Colon (tissue), 2 donors: Measurements from ENCODE around the gene DPH3.

ENCODE experiments used
- FAIRE-seq: peaks from 2 replicates; lab custom pipeline; 2012; peaks lifted over from hg19 to GRCh38; lab: Jason Lieb, UNC
- donor health status: control.
- donor health status: control.

Gene DPH3

GRCh38 chr3:16233806-16234205 is 30.9 kb downstream of the DPH3 start:
- FAIRE-seq: no peak

GRCh38 chr3:16231983-16232382 is 32.8 kb downstream of the DPH3 start:
- FAIRE-seq: no peak

GRCh38 chr3:16229681-16230080 is 35.1 kb downstream of the DPH3 start:
- no peak for FAIRE-seq

GRCh38 chr3:16227566-16227965 is 37.2 kb downstream of the DPH3 start:
- FAIRE-seq: no peak

GRCh38 chr3:16224325-16224724 is 40.4 kb downstream of the DPH3 start:
- FAIRE-seq: no peak

- FAIRE-seq: no peak
Measured at GRCh38 chr3:16222547-16222946, 42.2 kb downstream of the DPH3 start.

GRCh38 chr3:16221990-16222389 is 42.8 kb downstream of the DPH3 start:
- no peak for FAIRE-seq

GRCh38 chr3:16219777-16220176 is 45.0 kb downstream of the DPH3 start:
- FAIRE-seq: no peak

GRCh38 chr3:16216373-16216935 is 48.3 kb downstream of the DPH3 start:
- no peak for FAIRE-seq

- FAIRE-seq: no peak
Measured at GRCh38 chr3:16214366-16214765, 50.4 kb downstream of the DPH3 start.

GRCh38 chr3:16211176-16211904 is 53.4 kb downstream of the DPH3 start:
- no peak for FAIRE-seq
